ENCODE results near the gene BORCS6.

- TF ChIP-seq CTCF (conservative IDR thresholded peaks at IDR 0.05 in 1 of 2, IDR thresholded peaks at IDR 0.05 in 1 of 2; ENCODE audit: extremely low read depth in 1 of 2, insufficient read depth in 1 of 2, low read depth in 1 of 2, low read length in 2 of 2) (no peak), EZH2 (IDR thresholded peaks at IDR 0.05; ENCODE audit: borderline replicate concordance, low read length) (no peak)
Observed at GRCh38 chr17:8159459-8160223, 30.3 kb downstream of the BORCS6 start.
